PFSK-1 (cell line): ENCODE measurements around the gene TGFB2.

ENCODE experiments used
- POLR2AphosphoS5 ChIP-seq: IDR thresholded peaks from 2 replicates; pipeline ENCODE4 v1.6.1; 2012; ENCODE audit warnings: low read depth, mild to moderate bottlenecking, control low read depth, low read length, moderate library complexity
- SIN3A ChIP-seq: IDR thresholded peaks from 2 replicates; pipeline ENCODE4 v1.6.1; 2012; ENCODE audit warnings: mild to moderate bottlenecking, low read length, moderate library complexity, borderline replicate concordance; ENCODE audit not compliant: insufficient read depth
- TF ChIP-seq, protein P1 (sequence below), 2 experiments: IDR thresholded peaks; 2 replicates each; pipeline versions ENCODE4 v1.6.1 to v1.8.0; 2011 to 2012; ENCODE audit warnings: low read depth in 2 of 2, low read length in 2 of 2, control low read depth in 1 of 2, inconsistent platforms in 1 of 2, mild to moderate bottlenecking in 1 of 2, moderate library complexity in 1 of 2; ENCODE audit not compliant: insufficient read depth in 1 of 2

DNA sequence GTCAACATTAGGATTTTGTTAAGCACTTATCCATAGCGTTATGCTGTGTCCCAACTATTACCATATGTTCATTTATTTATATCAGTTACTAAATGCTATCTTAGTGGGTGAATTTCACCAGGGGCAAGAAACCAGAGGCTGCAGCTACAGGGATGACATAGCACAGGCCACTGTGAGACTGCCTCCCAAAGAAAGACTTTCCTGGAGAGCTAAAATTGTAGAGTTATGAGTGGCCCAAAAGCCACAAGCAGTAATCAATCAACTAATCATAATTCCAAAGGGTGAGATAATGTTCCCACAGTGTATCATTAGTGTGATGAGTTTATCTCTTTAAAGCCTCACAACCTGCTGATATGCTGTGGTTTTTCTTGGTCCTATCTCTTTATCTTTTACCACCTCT lies 3.8 kb upstream of the TGFB2 start:
- no peak for TF ChIP-seq POLR2AphosphoS5
- no peak for TF ChIP-seq SIN3A
- TF ChIP-seq, protein P1, sequence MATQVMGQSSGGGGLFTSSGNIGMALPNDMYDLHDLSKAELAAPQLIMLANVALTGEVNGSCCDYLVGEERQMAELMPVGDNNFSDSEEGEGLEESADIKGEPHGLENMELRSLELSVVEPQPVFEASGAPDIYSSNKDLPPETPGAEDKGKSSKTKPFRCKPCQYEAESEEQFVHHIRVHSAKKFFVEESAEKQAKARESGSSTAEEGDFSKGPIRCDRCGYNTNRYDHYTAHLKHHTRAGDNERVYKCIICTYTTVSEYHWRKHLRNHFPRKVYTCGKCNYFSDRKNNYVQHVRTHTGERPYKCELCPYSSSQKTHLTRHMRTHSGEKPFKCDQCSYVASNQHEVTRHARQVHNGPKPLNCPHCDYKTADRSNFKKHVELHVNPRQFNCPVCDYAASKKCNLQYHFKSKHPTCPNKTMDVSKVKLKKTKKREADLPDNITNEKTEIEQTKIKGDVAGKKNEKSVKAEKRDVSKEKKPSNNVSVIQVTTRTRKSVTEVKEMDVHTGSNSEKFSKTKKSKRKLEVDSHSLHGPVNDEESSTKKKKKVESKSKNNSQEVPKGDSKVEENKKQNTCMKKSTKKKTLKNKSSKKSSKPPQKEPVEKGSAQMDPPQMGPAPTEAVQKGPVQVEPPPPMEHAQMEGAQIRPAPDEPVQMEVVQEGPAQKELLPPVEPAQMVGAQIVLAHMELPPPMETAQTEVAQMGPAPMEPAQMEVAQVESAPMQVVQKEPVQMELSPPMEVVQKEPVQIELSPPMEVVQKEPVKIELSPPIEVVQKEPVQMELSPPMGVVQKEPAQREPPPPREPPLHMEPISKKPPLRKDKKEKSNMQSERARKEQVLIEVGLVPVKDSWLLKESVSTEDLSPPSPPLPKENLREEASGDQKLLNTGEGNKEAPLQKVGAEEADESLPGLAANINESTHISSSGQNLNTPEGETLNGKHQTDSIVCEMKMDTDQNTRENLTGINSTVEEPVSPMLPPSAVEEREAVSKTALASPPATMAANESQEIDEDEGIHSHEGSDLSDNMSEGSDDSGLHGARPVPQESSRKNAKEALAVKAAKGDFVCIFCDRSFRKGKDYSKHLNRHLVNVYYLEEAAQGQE (IDR thresholded peaks at IDR 0.05; ENCODE audit: insufficient read depth in 1 of 2, low read depth in 2 of 2, low read length in 2 of 2): no peak
